ENCODE results near the gene ATP11C. TPM values are rescaled to one million over a fixed set of nuclear protein-coding genes. Genes with fewer than 3 reads are reported as not detected.

ATP11C gene
- total RNA-seq, 4 donors from 2014 or later, result 20.4 to 33.3 (median 27.3) TPM

- H3K4me3 ChIP-seq, result no peak overlapping the region
- H3K4me1 ChIP-seq, result no peaks in the 10 kb centered on the region
- H3K36me3 ChIP-seq, result no peaks in the 10 kb centered on the region
- TF ChIP-seq EP300 (IDR thresholded peaks at IDR 0.05), result no peak
- TF ChIP-seq POLR2AphosphoS5 (IDR thresholded peaks at IDR 0.05), result no peak
- TF ChIP-seq, protein P1, sequence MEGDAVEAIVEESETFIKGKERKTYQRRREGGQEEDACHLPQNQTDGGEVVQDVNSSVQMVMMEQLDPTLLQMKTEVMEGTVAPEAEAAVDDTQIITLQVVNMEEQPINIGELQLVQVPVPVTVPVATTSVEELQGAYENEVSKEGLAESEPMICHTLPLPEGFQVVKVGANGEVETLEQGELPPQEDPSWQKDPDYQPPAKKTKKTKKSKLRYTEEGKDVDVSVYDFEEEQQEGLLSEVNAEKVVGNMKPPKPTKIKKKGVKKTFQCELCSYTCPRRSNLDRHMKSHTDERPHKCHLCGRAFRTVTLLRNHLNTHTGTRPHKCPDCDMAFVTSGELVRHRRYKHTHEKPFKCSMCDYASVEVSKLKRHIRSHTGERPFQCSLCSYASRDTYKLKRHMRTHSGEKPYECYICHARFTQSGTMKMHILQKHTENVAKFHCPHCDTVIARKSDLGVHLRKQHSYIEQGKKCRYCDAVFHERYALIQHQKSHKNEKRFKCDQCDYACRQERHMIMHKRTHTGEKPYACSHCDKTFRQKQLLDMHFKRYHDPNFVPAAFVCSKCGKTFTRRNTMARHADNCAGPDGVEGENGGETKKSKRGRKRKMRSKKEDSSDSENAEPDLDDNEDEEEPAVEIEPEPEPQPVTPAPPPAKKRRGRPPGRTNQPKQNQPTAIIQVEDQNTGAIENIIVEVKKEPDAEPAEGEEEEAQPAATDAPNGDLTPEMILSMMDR (IDR thresholded peaks at IDR 0.05), result no peak
- TF ChIP-seq POLR2A (IDR thresholded peaks at IDR 0.05), result no peak
- no peaks in the 10 kb centered on the region for H3K9me3 ChIP-seq
- H3K27ac ChIP-seq, result no peak overlapping the region
- WGBS, 2 donors (ENCODE audit: low coverage in 1 of 2), result 92 to 94% methylated on average over 2 of the region's 2 CpGs
- no peak for ATAC-seq
- H3K27me3 ChIP-seq, result no peaks in the 10 kb centered on the region
These were observed 34.5 kb downstream of the ATP11C start for GRCh38 chrX:139898334-139898733.

DNA sequence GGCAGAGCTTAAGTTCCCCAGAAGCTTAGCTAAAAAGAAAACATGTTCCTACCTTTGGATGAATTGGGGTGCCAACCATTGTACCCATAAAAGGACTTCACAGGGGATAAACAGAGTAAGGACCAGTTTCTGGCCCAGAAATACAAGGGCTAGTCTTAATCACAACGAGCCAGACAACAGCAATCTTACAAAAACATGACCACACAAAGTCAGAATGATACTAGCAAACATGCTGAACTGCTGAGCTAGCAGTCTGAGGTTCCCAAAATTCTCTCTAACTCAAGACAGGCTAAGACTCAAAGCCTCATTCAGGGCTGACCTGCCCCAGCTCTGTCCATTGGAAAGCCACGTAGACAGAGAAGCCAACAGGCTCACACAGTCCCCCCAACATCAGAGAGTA, 40.3 kb downstream of the ATP11C start:
- Histone ChIP-seq H3K27ac (no peak overlapping the region), H3K9me3 (no peaks in the 10 kb centered on the region), H3K4me1 (no peaks in the 10 kb centered on the region), H3K4me3 (no peak overlapping the region), H3K27me3 (no peaks in the 10 kb centered on the region), H3K36me3 (no peaks in the 10 kb centered on the region)
- TF ChIP-seq EP300 (IDR thresholded peaks at IDR 0.05) (no peak), POLR2AphosphoS5 (IDR thresholded peaks at IDR 0.05) (no peak), POLR2A (IDR thresholded peaks at IDR 0.05) (no peak)
- TF ChIP-seq, protein P1 (IDR thresholded peaks at IDR 0.05), result no peak
- WGBS, 2 donors (ENCODE audit: low coverage in 1 of 2), result 43 to 100% methylated on average over 1 of the region's 2 CpGs
- no peak for ATAC-seq

DNA sequence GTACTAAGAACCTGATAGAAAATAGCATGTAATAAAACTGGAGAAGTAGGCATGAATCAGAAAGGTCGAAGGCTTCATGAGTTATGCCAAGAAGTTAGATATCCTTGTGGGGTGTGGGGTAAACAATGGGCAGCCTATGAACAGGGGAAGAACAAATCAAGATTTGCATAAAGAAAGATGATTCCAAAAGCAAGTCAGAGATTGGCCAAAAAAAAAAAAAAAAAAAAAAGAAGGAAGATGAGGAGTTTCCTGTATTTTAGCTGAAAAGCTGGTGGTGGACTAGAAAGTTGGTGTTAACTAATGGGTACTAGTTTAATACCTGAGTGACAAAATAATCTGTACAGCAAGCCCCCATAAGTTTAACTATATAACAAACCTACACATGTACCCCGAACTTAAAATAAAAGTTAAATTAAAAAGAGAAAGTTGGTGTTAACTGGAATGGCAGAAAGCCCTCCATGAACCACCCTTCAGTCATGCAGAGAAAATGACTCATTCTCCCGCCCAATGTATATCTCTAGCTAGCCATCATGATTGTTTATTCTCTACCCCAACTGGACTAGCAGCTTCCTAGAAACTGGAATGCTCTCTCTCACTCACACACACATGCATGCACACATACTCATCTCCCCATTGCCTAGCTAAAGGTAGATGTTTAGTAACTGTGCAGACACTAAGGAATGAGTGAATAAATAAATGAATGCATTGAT, 41.7 kb downstream of the ATP11C start:
- 72 to 85% methylated on average over 3 of the region's 3 CpGs for WGBS, 2 donors (ENCODE audit: low coverage in 1 of 2)
- H3K9me3 ChIP-seq, result no peaks in the 10 kb centered on the region
- TF ChIP-seq POLR2A (IDR thresholded peaks at IDR 0.05) (no peak), EP300 (IDR thresholded peaks at IDR 0.05) (no peak), POLR2AphosphoS5 (IDR thresholded peaks at IDR 0.05) (no peak)
- TF ChIP-seq, protein P1 (IDR thresholded peaks at IDR 0.05), result no peak

DNA sequence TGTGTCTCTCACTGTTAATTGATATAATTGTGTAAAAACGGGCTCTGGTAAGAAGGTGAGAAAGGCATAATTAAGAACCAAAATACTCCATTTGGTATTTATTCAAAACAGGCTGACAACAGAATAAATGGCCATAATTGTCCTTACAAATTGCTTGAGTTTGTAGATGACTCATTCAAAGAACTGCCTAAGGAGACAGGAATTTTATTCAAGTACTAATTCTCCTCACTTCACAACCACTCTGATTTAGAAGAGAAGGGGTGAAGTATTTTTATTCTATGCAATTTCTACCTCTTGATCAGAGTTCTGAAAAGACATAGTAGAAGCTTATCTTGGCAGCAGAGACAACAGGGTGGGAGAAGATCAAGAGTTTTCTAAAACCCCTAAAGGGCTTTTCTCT, 43.1 kb downstream of the ATP11C start:
- TF ChIP-seq POLR2A (IDR thresholded peaks at IDR 0.05), result no peak
- TF ChIP-seq EP300 (IDR thresholded peaks at IDR 0.05), result no peak
- TF ChIP-seq, protein P1 (IDR thresholded peaks at IDR 0.05), result no peak
- no peak for TF ChIP-seq POLR2AphosphoS5 (IDR thresholded peaks at IDR 0.05)
- 42 to 56% methylated on average over 1 of the region's 1 CpG for WGBS, 2 donors (ENCODE audit: low coverage in 1 of 2)
- ATAC-seq, result no peak
- H3K27ac ChIP-seq, result no peak overlapping the region
- no peaks in the 10 kb centered on the region for H3K4me1 ChIP-seq
- H3K9me3 ChIP-seq, result no peaks in the 10 kb centered on the region
- H3K36me3 ChIP-seq, result no peaks in the 10 kb centered on the region
- no peak overlapping the region for H3K4me3 ChIP-seq
- H3K27me3 ChIP-seq, result no peaks in the 10 kb centered on the region

More for the DNA sequence above, 41.7 kb downstream of the ATP11C start:
- Histone ChIP-seq H3K4me1 (no peaks in the 10 kb centered on the region), H3K27me3 (no peaks in the 10 kb centered on the region), H3K4me3 (no peak overlapping the region), H3K27ac (no peak overlapping the region), H3K36me3 (no peaks in the 10 kb centered on the region)
- no peak for ATAC-seq

DNA sequence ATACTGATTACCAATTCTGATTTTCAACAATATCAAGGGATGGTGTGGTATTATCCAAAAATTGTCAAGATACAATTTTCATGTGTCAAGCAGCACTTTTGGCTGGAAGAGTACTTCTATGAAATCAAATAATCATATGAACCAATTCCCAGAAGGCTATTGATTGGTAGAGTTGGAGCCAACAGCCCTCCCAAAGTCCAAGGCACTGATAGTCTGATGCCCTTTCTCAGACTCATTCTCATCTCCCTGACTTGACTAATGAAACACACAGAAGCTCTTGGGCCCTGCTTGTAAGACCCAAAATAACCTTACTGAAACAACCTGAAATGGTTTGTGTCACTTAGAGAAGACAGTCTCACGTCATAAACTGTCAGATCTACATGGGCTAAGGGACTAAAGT, 48.9 kb downstream of the ATP11C start:
- ATAC-seq, result no peak
- TF ChIP-seq, protein P1 (IDR thresholded peaks at IDR 0.05), result no peak
- TF ChIP-seq POLR2A (IDR thresholded peaks at IDR 0.05), result no peak
- no peak for TF ChIP-seq EP300 (IDR thresholded peaks at IDR 0.05)
- no peak for TF ChIP-seq POLR2AphosphoS5 (IDR thresholded peaks at IDR 0.05)
- Histone ChIP-seq H3K9me3 (no peaks in the 10 kb centered on the region), H3K27me3 (no peaks in the 10 kb centered on the region), H3K4me1 (peaks cover 0 to 10% (median 0%) of the 10 kb centered on the region in 3 donors), H3K27ac (no peak overlapping the region), H3K4me3 (no peak overlapping the region), H3K36me3 (no peaks in the 10 kb centered on the region)
- WGBS, 2 donors (ENCODE audit: low coverage in 1 of 2), result 83% methylated on average over 1 of the region's 1 CpG; no CpG with 5 or more reads in 1 of the 2 donors

All from gastroesophageal sphincter (tissue), 4 donors.